ENCODE measurements around the gene ZNF502.
"Not testable (repeated sequence)": the region's sequence is repeated elsewhere in the genome, so short reads cannot be mapped to it uniquely, and the experiment has no call there.

ZNF502 gene

DNA sequence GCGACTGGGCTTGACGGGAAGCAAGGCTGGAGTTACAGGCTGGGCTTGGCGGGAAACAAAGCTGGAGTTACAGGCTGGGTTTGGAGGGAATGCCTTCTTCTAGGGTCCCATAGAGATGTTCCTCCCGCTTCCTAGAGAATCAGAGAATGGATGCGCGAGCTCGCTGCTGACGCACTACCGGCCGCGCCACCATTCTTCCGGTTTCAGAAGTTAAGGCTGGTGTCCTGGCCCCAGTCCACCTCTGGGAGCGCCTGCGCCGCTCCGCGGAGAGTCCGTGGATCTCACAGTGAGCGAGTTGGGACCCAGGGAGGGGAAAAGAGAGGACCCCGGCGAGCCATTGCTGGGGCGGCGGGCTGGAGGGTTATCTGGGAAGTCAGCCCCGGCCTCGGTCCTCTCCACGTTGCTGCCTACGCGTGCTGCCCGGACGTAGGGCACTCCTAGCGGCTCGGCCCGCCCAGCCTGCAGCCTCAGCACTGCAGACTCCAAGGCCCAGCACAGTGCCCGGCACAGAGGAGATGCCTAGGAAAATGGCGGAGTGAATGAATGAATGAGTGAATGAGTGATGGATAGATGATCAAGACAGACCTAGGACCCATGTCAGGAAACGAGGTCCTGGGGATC, at the start of gene ZNF502:
Gene ZNF502, plus strand, starts transcription at position 206 of the 621 bp plus-strand sequence. CDS start 7,602 bp downstream, outside the sequence.
- DNase-seq (ENCODE audit: low read depth in 1 of 2, low spot score in 1 of 2) = peak; percentile 4 to 20

DNA sequence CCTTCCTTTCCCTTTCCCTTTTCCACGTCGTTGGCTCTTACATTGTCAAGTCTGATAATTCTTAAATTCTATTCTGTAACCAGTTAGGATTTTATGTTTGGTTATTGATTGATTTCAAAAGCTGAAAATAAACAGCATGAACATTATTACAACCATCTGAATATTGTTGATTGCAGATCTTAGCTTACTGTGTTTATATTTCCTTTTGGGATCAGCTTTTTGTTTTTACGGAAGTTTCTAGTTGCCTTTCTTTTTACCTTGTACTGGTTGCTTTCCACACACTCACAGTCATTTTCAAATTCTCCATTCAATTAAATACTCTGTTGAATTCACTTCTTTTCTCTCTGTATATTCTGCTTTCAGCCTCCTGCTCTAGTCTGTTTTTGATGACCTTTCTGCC, 47.3 kb upstream of the ZNF502 start:
- no peak for DNase-seq (ENCODE audit: low read depth in 1 of 2, low spot score in 1 of 2)

DNA sequence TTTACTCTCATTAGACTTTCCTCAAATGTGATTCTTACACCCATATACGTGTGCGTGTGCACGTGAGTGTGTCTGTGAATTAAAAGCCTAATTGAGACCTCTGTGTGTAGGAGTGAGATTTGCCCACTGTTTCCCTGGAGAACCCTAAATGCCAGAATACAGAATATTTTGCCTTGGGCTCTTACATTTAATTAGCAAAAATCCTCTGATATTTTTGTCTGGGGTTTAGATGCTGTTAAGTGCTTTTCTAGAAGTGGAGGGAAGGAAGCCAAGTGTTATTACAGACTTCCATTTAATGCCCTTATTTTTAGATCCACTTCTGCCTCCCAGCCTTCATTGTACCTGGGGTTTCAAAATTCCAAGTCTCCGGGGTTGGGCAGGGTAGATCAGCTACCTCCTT, 46.1 kb upstream of the ZNF502 start:
- no peak for DNase-seq (ENCODE audit: low read depth in 1 of 2, low spot score in 1 of 2)

DNA sequence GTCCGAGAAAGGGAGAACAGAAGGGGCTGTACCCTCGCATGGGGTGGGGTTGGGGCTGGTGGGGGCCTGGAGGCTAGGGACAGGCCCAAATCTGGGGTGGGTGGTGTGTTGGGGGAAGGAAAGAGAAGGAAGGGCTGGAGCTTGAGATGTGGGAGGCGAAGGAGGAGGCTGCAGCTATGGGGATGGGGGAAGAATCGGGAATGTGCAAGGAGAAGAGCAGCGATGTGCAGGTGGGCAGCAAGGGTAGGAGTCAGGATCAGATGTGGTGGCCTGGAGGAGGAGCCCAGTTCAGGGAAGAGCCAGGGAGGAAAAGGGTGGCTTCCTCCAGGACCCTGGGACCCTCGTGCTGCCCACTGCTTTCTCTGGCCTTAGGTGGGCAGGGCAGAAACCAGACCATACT, 42.7 kb upstream of the ZNF502 start:
- DNase-seq (ENCODE audit: low read depth in 1 of 2, low spot score in 1 of 2) = no peak

DNA sequence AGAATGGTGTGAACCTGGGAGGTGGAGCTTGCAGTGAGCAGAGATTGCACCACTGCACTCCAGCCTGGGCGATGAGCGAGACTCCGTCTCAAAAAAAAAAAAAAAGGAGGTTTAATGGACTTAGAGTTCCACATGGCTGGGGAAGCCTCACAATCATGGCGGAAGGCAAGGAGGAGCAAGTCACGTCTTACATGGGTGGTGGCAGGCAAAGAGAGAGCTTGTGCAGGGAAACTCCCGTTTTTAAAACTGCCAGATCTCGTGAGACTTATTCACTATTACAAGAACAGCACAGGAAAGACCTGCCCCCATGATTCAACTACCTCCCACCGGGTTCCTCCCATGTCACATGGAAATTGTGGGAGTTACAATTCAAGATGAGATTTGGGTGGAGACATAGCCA, 39.0 kb upstream of the ZNF502 start:
- not testable (repeated sequence) for DNase-seq (ENCODE audit: low read depth in 1 of 2, low spot score in 1 of 2)

DNA sequence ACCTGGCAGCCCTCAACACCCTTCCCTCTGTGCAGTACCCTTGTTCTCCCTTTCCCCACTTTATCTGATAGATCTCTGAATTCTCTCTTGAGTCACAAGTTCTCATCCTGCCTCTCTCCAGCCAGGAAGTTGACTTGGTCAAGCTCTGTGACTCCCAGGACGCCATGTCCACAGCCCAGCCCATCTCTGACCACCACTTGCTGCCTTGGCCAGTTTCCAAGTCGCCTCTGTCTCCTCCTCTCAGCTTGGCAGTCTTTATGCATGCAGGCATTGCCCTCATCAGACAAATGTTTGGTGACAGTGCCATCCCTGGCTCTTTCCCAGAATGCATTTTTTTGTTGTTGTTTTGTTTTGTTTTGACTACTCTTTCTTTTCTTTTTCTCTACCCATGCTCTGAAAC, 38.2 kb upstream of the ZNF502 start:
- no peak for DNase-seq (ENCODE audit: low read depth in 1 of 2, low spot score in 1 of 2)

DNA sequence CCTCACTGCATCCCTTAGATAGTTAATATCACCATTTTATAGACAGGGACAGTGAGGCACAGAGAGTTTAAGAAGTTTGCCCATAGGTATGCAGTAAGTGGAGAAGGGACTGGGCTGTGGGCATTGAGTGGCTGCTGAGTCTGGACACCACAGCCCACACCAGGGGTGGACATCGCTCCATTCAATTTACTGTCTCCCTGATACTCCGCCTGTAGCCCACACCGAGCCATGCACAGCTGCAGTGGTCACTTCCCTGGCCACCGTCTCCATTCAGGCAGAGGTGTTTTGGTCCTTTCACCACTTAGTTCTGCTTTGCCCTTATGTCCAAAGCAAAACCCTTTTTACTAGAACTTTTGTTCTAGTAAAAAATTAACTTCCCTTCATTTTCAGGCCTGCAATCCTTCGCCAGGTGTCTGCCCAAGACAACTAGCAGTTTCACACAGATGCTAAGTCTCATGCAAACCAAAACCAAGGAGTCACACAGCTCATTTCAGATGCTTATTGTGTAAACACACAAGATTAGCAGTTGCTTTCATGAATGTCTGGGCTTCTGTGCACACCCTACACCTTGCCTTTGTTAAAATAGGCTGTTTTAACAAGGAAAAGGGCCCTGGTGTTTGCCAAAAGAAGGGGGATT, 33.9 kb upstream of the ZNF502 start:
- no peak for DNase-seq (ENCODE audit: low read depth in 1 of 2, low spot score in 1 of 2)

DNA sequence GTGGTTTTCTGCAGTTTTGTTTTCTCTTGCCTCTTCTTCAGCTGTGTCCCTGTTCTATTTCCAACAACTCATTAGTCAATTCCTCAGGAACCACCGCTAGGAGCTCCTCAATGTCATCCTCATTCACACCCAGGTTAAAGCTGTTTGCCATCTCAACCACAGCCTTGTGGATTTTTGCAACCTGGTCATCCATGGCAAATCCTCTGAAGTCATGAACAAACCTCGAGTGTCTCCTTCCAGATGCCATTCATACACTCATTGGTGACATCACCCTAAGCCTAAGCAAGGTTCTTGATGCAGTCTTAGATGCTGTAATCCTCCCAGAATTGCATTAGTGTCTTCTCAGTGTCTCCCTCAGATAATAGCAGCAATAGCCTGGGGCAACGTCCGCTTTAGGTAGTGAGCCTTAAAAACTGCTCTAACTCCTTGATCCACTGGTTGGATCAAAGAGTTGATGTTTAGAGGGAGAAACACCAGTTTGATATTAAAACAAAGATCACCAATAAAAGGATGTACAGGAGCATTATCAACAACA, 31.5 kb upstream of the ZNF502 start:
- no peak for DNase-seq (ENCODE audit: low read depth in 1 of 2, low spot score in 1 of 2)

DNA sequence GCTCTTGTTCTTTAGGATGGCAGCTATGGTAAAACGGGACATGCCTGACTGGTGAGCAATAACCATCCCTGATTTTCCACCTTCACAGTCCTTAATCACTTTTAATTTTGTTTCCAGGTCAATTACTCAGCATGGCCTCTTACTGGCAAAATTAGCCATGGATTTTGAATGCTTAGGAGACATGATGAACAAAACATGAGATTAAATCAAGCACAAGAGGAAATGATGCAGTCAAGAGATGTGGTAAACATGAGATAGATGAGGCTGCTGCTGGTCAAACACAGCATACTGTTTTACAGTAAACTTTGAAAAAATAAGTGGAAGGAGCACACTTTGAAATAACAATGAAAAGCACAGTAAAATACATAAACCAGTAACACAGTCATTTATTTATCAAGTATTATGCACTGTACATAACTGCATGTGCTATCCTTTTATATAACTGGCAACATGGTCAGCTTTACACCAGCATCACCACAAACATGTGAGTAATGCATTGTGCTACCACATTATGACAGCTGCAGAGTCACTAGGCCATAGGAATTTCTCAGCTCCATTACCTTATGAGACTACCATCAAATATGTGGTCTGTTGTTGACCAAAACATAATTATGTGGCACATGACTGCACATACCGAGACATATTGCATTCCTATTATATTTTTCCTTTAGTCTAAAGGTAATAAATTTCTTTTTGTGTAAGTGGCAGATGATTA, 30.1 kb upstream of the ZNF502 start:
- no peak for DNase-seq (ENCODE audit: low read depth in 1 of 2, low spot score in 1 of 2)

DNA sequence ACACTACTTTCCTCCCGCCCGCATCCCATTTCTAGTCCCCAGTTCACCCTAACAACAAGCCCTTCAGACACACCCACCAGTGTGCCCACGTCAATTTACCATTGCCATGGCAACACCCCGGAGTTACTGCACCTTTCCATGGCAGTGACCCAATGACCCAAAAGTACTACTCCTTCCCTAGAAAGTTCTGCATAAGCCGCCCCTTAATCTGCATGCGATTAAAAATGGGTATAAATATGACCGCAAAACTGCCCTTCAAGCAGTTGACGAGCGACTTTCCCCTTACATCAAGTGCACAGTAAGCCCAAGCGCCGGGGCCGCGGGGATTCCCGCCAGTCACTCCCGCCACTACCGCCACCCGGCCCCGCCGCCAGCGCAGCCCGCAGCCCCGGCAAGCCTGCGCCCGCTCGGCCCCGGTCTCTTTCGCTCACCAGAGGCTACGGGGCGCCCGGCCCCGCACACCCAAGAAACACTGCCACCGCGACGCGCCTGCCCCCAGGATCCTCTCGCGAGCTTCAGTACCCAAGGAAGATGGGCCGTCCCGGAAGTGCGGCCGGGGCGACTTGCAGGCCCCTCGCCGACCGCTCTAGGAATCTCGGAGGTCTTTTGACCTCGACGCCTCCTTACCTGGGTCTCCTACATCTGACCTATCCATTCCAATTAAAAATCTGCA, 27.2 kb upstream of the ZNF502 start:
- DNase-seq (ENCODE audit: low read depth in 1 of 2, low spot score in 1 of 2) = peak in 1 of 2 donors; percentile 11

DNA sequence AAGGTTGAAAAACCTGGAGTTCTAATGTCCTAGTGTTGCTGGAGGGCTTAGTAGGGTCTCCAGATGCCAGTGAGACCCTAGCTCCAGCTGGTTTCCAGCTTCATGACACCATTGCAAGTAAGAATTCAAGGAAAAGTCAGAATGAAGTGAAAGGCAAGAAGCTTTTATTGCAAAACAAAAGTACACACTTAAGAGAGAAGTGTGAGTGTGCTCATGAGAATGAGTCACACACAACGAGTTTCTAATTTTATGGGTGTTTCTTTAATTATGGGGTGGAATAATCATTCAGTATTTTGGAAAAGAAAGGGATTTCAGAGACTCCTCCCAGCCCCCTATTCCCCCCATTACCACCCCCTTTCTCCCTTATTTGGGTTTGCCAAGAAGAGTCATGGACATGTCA, 24.6 kb upstream of the ZNF502 start:
- DNase-seq (ENCODE audit: low read depth in 1 of 2, low spot score in 1 of 2) = no peak

DNA sequence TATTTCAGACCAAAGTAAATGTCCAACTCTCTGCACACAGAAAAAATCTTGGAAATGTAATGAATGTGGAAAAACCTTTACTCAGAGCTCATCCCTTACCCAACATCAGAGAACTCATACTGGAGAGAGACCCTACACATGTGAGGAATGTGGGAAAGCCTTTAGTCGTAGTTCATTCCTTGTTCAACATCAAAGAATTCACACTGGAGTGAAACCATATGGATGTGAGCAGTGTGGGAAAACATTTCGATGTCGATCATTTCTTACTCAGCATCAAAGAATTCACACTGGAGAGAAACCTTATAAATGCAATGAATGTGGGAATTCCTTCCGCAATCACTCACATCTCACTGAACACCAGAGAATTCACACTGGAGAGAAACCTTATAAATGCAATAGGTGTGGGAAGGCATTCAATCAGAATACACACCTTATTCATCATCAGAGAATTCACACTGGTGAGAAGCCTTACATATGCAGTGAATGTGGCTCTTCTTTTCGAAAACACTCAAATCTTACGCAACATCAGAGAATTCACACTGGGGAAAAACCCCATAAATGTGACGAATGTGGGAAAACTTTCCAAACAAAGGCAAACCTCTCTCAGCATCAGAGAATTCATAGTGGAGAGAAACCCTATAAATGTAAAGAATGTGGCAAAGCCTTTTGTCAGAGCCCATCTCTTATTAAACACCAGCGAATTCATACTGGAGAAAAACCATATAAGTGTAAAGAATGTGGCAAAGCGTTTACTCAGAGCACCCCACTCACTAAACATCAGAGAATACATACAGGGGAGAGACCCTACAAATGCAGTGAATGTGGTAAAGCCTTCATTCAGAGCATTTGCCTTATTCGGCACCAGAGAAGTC, 9.0 kb downstream of the ZNF502 start:
- DNase-seq (ENCODE audit: low read depth in 1 of 2, low spot score in 1 of 2) = no peak

DNA sequence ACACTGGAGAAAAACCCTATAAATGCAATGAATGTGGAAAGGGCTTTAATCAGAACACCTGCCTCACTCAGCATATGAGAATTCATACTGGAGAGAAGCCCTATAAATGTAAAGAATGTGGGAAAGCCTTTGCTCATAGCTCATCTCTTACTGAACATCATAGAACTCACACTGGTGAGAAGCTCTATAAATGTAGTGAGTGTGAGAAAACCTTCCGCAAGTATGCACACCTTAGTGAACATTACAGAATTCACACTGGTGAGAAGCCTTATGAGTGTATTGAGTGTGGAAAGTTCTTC, 9.6 kb downstream of the ZNF502 start:
- DNase-seq (ENCODE audit: low read depth in 1 of 2, low spot score in 1 of 2) = no peak

DNA sequence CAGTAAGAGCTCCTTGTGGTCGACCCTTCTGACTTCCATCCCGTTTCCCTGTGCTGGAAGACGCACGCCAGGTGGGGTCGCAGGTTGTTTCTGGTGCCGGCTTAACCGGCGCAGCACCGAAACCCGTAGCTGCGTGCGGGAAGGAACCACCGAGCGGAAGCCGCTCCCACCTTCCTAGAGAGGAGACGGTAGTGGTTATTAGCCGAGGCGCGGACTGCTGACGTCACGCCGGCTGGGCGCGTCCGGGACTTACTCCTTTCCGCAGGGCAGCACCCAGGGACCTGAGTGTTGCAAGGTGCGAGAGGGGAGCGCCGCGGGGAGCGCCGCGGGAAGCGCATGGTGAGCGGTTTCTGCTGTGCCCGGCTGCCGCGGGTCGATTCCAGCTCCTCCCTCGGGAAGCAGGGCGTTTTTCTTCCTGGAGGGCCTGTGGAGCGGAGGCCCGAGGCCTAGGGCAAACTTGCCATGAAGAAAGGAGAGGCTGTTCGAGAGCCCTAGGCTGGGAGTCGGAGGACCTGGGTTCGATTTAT, 17.0 kb downstream of the ZNF502 start, which contains the start of gene ZNF501:
Gene ZNF501, plus strand, starts transcription at position 252 of the 527 bp plus-strand sequence. CDS start 4,787 bp downstream, outside the sequence.
- DNase-seq (ENCODE audit: low read depth in 1 of 2, low spot score in 1 of 2) = peak; percentile 66 to 71

DNA sequence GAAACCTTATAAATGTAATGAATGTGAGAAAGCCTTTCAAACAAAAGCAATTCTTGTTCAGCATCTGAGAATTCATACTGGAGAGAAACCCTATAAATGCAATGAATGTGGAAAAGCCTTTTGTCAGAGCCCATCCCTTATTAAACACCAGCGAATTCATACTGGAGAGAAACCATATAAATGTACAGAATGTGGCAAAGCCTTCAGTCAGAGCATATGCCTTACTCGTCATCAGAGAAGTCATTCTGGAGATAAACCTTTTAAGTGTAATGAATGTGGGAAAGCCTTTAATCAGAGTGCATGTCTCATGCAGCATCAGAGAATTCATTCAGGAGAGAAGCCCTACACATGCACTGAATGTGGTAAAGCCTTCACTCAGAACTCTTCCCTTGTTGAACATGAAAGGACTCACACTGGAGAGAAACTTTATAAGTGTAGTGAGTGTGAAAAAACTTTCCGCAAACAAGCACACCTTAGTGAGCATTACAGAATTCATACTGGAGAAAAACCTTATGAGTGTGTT, 22.2 kb downstream of the ZNF502 start:
- no peak for DNase-seq (ENCODE audit: low read depth in 1 of 2, low spot score in 1 of 2)

DNA sequence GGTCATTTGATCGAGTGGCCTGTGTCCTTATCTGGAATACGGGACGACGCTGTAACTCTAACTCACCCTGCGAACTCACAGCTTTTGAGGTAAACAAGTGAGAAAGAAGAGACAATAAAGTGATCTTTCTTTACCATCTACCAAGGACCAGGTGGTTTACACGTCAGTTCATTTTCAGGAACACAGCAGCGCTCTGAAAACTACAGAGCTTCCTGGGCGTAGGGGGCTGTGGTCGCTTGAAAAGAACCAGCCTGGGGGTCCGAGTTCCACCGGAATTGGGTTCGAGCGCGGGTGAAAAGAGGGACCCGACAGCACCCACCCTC, 48.6 kb downstream of the ZNF502 start:
- no peak for DNase-seq (ENCODE audit: low read depth in 1 of 2, low spot score in 1 of 2)

DNA sequence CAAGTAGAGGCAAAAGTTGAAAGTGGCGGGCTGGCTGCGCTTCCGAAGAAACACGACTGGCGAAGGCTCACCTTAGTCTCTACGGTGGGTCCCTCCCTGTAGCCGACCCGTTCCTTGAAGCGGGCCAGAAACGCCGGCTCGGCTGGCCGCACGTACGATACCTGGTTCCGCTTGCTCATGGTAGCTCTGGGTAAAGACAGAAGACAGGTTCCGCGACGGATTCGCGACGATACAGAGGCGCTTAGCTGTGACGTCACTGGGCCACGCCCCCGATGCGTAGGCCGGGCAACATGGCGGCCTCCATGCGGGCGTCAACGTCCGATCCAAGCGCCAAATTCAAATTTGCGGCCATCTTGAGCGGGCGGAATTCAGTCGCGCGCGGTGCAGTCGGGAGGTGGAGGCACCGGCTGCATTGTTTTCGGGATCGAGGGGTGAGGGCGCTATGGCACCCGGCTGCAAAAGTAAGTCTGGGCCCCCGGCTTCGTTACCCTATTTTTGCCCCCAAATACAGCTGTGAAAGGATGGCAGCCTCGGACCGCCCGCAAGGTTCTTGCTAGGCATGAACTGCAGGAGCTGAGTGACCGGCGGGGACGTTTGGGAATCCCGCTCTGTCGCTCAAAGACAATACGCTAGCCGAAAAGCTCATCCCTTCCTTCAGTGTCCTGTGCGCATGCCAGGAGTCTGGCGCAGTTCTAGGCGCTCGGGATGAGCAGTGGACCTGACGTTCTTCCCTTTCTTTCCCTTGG, 49.1 kb downstream of the ZNF502 start, which contains the start of the genes KIAA1143 and KIF15:
Gene KIAA1143, minus strand, starts transcription at position 196 of the 746 bp plus-strand sequence. Its CDS starts 17 bp downstream, at position 179.
Gene KIF15, plus strand, starts transcription at position 371 of the 746 bp plus-strand sequence. Its CDS starts 72 bp downstream, at position 443.
- peak; percentile 94 to 97 for DNase-seq (ENCODE audit: low read depth in 1 of 2, low spot score in 1 of 2)

DNA sequence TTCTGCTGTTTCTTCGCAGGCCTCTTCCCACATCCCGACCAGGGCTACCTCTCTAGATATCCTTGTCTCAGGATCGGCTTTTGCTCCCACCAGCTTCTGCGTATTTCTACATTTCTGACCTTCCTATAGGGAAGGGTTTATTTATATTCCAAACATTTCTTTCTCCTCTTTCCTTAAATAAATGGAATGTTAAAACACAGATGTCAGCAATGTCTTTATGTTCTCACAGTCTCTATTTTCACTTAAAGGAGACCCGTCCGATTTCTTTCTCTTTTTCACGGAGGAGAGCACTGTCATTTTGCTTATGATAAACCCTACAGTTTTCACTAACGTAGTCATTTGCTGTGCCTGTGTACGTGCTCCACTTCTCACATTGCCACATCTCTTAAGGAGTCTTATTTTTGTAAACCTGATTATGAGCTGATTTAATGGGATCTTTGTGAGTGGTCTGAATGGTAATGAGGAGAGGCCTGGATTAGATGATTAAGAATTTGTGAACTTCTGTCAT, 49.8 kb downstream of the ZNF502 start:
- no peak for DNase-seq (ENCODE audit: low read depth in 1 of 2, low spot score in 1 of 2)

DNA sequence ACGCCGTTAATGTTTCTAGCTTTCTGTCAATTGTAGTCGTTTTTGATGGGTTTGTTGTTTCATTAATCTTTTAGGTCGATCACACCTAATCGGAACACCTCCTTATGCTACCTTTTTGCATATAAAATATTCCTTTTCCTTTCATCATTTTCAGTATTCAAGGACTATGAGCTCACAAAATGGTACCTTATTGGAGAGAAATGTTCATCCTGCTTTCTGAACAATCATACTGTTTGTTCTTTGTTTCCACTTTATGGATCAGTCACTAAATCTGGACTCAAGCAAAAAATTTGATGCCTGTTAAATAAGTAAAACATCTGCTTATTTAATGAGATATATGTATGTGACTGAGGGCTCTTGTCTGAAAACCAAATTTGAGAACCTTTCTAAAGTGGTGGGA, 50.2 kb downstream of the ZNF502 start:
- no peak for DNase-seq (ENCODE audit: low read depth in 1 of 2, low spot score in 1 of 2)
